H1 (cell line): ENCODE results near the gene MARS1. TPM values are rescaled to one million over a fixed set of nuclear protein-coding genes. Genes with fewer than 3 reads are reported as not detected.
A peak's percentile ranks its signal among the peaks of the same experiment; 100 is the strongest.

Experiments used
- CTCF ChIA-PET: fragments of 300-600 bp; sonication (Branson Sonifier 250); formaldehyde crosslinking; loops from one replicate; lab custom pipeline; 2021; ENCODE audit not compliant: partially characterized antibody; lab: Charles Lee
- POLR2A ChIA-PET: fragments of 300-600 bp; sonication (Branson Sonifier 250); formaldehyde crosslinking; loops from one replicate; lab custom pipeline; 2021; ENCODE audit warnings: inconsistent platforms; ENCODE audit not compliant: partially characterized antibody; lab: Charles Lee
- DNase-seq, 2 experiments: peaks; one replicate each; pipeline versions ENCODE4 v3.0.0 to v3.0.0-alpha.2; 2010 to 2022; ENCODE audit warnings: low spot score in 2 of 2, low read depth in 1 of 2, mixed read lengths in 1 of 2
- FAIRE-seq: peaks from 2 replicates; lab custom pipeline; 2011; peaks lifted over from hg19 to GRCh38; lab: Jason Lieb, UNC
- H2AFZ ChIP-seq: 2 replicates; pipeline ENCODE4 v1.8.1; 2012; ENCODE audit warnings: low read length, inconsistent platforms
- H2AK5ac ChIP-seq: 2 replicates; pipeline ENCODE4 v1.6.1; 2013; ENCODE audit warnings: low read depth, low read length
- H2BK120ac ChIP-seq: replicated peaks from 2 replicates; pipeline ENCODE3; 2013; ENCODE audit warnings: low read depth, low read length, inconsistent platforms
- H2BK12ac ChIP-seq: 2 replicates; pipeline ENCODE4 v1.6.1; 2013; ENCODE audit warnings: low read depth, low read length
- H2BK15ac ChIP-seq: 2 replicates; pipeline ENCODE4 v1.6.1; 2013; ENCODE audit warnings: low read length
- H2BK20ac ChIP-seq: 2 replicates; pipeline ENCODE4 v1.6.1; 2013; ENCODE audit warnings: low read length
- H2BK5ac ChIP-seq: 2 replicates; pipeline ENCODE4 v1.6.1; 2013; ENCODE audit warnings: low read depth, low read length
- H3K14ac ChIP-seq: 2 replicates; pipeline ENCODE4 v1.6.1; 2013; ENCODE audit warnings: inconsistent platforms; ENCODE audit not compliant: insufficient read length
- H3K18ac ChIP-seq: 2 replicates; pipeline ENCODE4 v1.6.1; 2013; ENCODE audit warnings: low read length; ENCODE audit errors: extremely low read depth
- H3K23ac ChIP-seq: 2 replicates; pipeline ENCODE4 v1.6.1; 2013; ENCODE audit warnings: inconsistent platforms; ENCODE audit not compliant: insufficient read length
- H3K23me2 ChIP-seq: 2 replicates; pipeline ENCODE4 v1.6.1; 2013; ENCODE audit warnings: low read depth, low read length
- H3K27ac ChIP-seq: 2 replicates; pipeline ENCODE4 v1.6.1; 2011; ENCODE audit warnings: low read depth, low read length, inconsistent platforms
- H3K27me3 ChIP-seq, 4 experiments: replicated peaks in 1 of 4; 1 replicate in 1 of 4; 2 replicates in 3 of 4; pipeline versions ENCODE4 v1.6.1 to v1.8.1; 2011 to 2013; ENCODE audit warnings: low read length in 3 of 4, mild to moderate bottlenecking in 3 of 4, inconsistent platforms in 2 of 4, mixed read lengths in 2 of 4, moderate library complexity in 1 of 4; ENCODE audit not compliant: control insufficient read depth in 3 of 4, insufficient read depth in 3 of 4; ENCODE audit errors: extremely low read depth in 1 of 4
- H3K36me3 ChIP-seq, 4 experiments: 2 replicates each; pipeline versions ENCODE4 v1.6.1 to v1.8.1; 2011 to 2013; ENCODE audit warnings: mild to moderate bottlenecking in 4 of 4, low read length in 3 of 4, moderate library complexity in 2 of 4, control low read depth in 1 of 4, inconsistent platforms in 1 of 4; ENCODE audit not compliant: insufficient read depth in 4 of 4, control insufficient read depth in 2 of 4
- H3K4ac ChIP-seq: replicated peaks from 2 replicates; pipeline ENCODE3; 2013; ENCODE audit warnings: low read length, low read depth, mixed read lengths, inconsistent platforms; ENCODE audit not compliant: insufficient read length
- H3K4me1 ChIP-seq, 4 experiments: replicated peaks in 1 of 4; 1 replicate in 1 of 4; 2 replicates in 3 of 4; pipeline versions ENCODE4 v1.6.1 to v1.8.1; 2011 to 2013; ENCODE audit warnings: low read length in 3 of 4, inconsistent platforms in 2 of 4, mixed read lengths in 1 of 4; ENCODE audit not compliant: insufficient read depth in 4 of 4, control insufficient read depth in 3 of 4
- H3K4me2 ChIP-seq, 2 experiments: 2 replicates each; pipeline versions ENCODE4 v1.6.1 to v1.8.1; 2011 to 2013; ENCODE audit warnings: low read depth in 2 of 2, low read length in 2 of 2, control low read depth in 1 of 2, inconsistent platforms in 1 of 2, mild to moderate bottlenecking in 1 of 2; ENCODE audit not compliant: insufficient read depth in 1 of 2
- H3K4me3 ChIP-seq, 4 experiments: fragments of 200-600, 300-600 bp in 1 of 4; sonication (generic), shearing (Covaris generic), sonication (Bioruptor Twin) in 1 of 4; 2 replicates each; pipeline versions ENCODE4 v1.5.1 to v1.8.1; 2011 to 2016; ENCODE audit warnings: low read length in 4 of 4, low read depth in 3 of 4, control low read depth in 2 of 4, inconsistent platforms in 2 of 4, mild to moderate bottlenecking in 2 of 4, mixed read lengths in 1 of 4, moderate library complexity in 1 of 4; ENCODE audit not compliant: insufficient read depth in 2 of 4; ENCODE audit errors: extremely low read depth in 1 of 4
- H3K56ac ChIP-seq: replicated peaks from 2 replicates; pipeline ENCODE3; 2013; ENCODE audit warnings: low read depth, mild to moderate bottlenecking, mixed read lengths, low read length, inconsistent platforms; ENCODE audit not compliant: insufficient read length
- H3K79me1 ChIP-seq: 2 replicates; pipeline ENCODE4 v1.6.1; 2013; ENCODE audit warnings: low read depth, low read length, control low read depth
- H3K79me2 ChIP-seq, 2 experiments: 2 replicates each; pipeline versions ENCODE4 v1.6.1 to v1.8.1; 2012 to 2013; ENCODE audit warnings: low read length in 2 of 2, mild to moderate bottlenecking in 2 of 2, inconsistent platforms in 1 of 2; ENCODE audit not compliant: insufficient read depth in 2 of 2, control insufficient read depth in 1 of 2
- H3K9ac ChIP-seq, 4 experiments: replicated peaks in 1 of 4; 1 replicate in 1 of 4; 2 replicates in 3 of 4; pipeline versions ENCODE4 v1.6.1 to v1.8.1; 2011 to 2013; ENCODE audit warnings: low read depth in 3 of 4, low read length in 3 of 4, control low read depth in 2 of 4, mild to moderate bottlenecking in 2 of 4, moderate library complexity in 2 of 4, inconsistent platforms in 1 of 4; ENCODE audit errors: extremely low read depth in 1 of 4
- H3K9me3 ChIP-seq, 2 experiments: 2 replicates each; pipeline versions ENCODE4 v1.6.1 to v1.8.1; 2012 to 2013; ENCODE audit warnings: mild to moderate bottlenecking in 2 of 2, moderate library complexity in 2 of 2, control low read depth in 1 of 2, inconsistent platforms in 1 of 2, low read depth in 1 of 2, low read length in 1 of 2, mixed read lengths in 1 of 2; ENCODE audit not compliant: insufficient read depth in 2 of 2
- H4K20me1 ChIP-seq, 2 experiments: replicated peaks in 1 of 2; 2 replicates each; pipeline versions ENCODE3 to v1.8.1; 2011 to 2013; ENCODE audit warnings: inconsistent platforms in 2 of 2, low read length in 2 of 2, mild to moderate bottlenecking in 1 of 2; ENCODE audit not compliant: insufficient read depth in 2 of 2, control insufficient read depth in 1 of 2
- H4K5ac ChIP-seq: 2 replicates; pipeline ENCODE4 v1.6.1; 2013; ENCODE audit warnings: low read length, low read depth, mixed read lengths, inconsistent platforms; ENCODE audit not compliant: insufficient read length
- H4K8ac ChIP-seq: 2 replicates; pipeline ENCODE4 v1.8.0; 2013; ENCODE audit warnings: mild to moderate bottlenecking, moderate library complexity, low read length, inconsistent platforms; ENCODE audit not compliant: insufficient read depth; ENCODE audit errors: extremely low read depth
- H4K91ac ChIP-seq: replicated peaks from 2 replicates; pipeline ENCODE3; 2013; ENCODE audit warnings: low read length, mixed read lengths, inconsistent platforms; ENCODE audit not compliant: insufficient read length
- GTF2F1 ChIP-seq: IDR thresholded peaks from 2 replicates; pipeline ENCODE4 v1.6.1; 2012; ENCODE audit warnings: low read depth, low read length, improper control_type of control experiment, borderline replicate concordance
- JUND ChIP-seq: IDR thresholded peaks from 2 replicates; pipeline ENCODE4 v1.6.1; 2011; ENCODE audit warnings: mild to moderate bottlenecking, improper control_type of control experiment, low read length
- KDM1A ChIP-seq: fragments of 200-600, 300-600 bp; sonication (generic); IDR thresholded peaks from 2 replicates; pipeline ENCODE4 v1.7.1; 2016; ENCODE audit warnings: mild to moderate bottlenecking, low read length, borderline replicate concordance
- KDM4A ChIP-seq: IDR thresholded peaks from one replicate; pipeline ENCODE4 v1.7.1; 2012; ENCODE audit warnings: low read depth, mild to moderate bottlenecking, moderate library complexity, low read length, inconsistent platforms; ENCODE audit not compliant: severe bottlenecking
- TCF12 ChIP-seq: IDR thresholded peaks from 2 replicates; pipeline ENCODE4 v1.6.1; 2011; ENCODE audit warnings: low read depth, mild to moderate bottlenecking, low read length
- WGBS, 2 experiments: shearing (Covaris generic) in 1 of 2; methylation state at CpG; one replicate each; pipeline versions ENCODE4 v1.1.6 to v1.1.7; 2013 to 2015; ENCODE audit warnings: low lambda C conversion rate in 2 of 2, mixed read lengths in 2 of 2, inconsistent platforms in 1 of 2, low coverage in 1 of 2, missing lambda C conversion rate in 1 of 2; ENCODE audit not compliant: insufficient replicate concordance in 2 of 2, insufficient coverage in 1 of 2, insufficient read length in 1 of 2; ENCODE audit errors: extremely low coverage in 1 of 2, missing lambda C conversion rate in 1 of 2; 5-methylcytosine and 5-hydroxymethylcytosine counted together
- polyA plus RNA-seq, 7 experiments: library from polyadenylated mRNA; depleted of rRNA in 3 of 7; stranded (reverse) in 5 of 7; unstranded in 2 of 7; fragments of >200 nt in 5 of 7; fragments of 200-250 nt in 2 of 7; gene quantifications; 1 replicate in 5 of 7; 2 replicates in 1 of 7; 4 replicates in 1 of 7; pipeline versions ENCODE4 v1.2.1 to v1.2.3, GENCODE V29; 2011 to 2013; ENCODE audit warnings: missing spikeins in 2 of 7, mixed read lengths in 2 of 7
- total RNA-seq: library from RNA; stranded (reverse); fragmentation: NEBNext Ultra II Directional; extraction: Animal tissue kit (Norgen Biotek cat#: 25700); gene quantifications from 2 replicates; pipeline ENCODE4 v1.2.1, GENCODE V29; 2021

The MARS1 gene
- total and polyA plus RNA-seq, 2 of the 8 experiments (the other 6 are each of a cell fraction or from before 2014, with no cell fraction given), result 194 to 407 TPM

DNA sequence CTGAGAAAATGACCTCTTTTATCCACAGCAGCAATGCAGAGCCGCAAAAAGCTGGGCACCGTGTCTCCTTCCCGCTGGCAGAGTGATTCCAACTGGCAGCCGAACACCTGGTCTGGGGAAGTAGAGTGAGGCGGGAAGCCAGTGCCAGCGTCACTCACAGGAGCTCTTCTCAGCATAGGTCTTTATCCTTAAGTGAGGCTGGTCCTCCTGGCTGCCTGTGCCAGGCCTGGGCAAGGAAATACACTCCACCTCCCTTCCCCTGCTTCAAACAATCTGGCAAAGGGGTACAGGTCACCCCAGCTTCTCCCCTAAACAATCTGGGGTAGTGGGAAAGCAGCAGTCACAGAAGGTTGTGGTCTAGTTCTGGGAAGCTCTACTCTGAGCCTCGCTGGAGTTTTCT, 13.0 kb upstream of the MARS1 start:
- Histone ChIP-seq H2AK5ac (no peak overlapping the region), H3K9ac (no peak overlapping the region), H3K14ac (no peak overlapping the region), H4K91ac (no peak overlapping the region), H3K27me3 (peaks cover 20 to 49% (median 42%) of the 10 kb centered on the region in 4 experiments), H3K18ac (peak overlapping the region; percentile 91), H3K79me1 (no peaks in the 10 kb centered on the region), H3K4me2 (peak overlapping the region; percentile 88 to 97), H3K23ac (no peak overlapping the region), H3K4me1 (peaks cover 0 to 25% (median 11%) of the 10 kb centered on the region in 4 experiments; a peak in 6 of 7 replicates), H2BK5ac (no peak overlapping the region), H3K56ac (no peak overlapping the region), H4K8ac (no peak overlapping the region), H3K4ac (peak overlapping the region; percentile 70), H2BK20ac (no peak overlapping the region), H2BK12ac (no peak overlapping the region), H3K4me3 (peak overlapping the region in 3 of 4 experiments; percentile 11 to 59 (median 22); a peak in 5 of 8 replicates)
- POLR2A ChIA-PET, result interaction anchor here (0.8 to 1.8 kb wide), 4 partner anchors 52 to 243 kb away, joined by 3 to 4 read pairs (median 4); no protein-coding TSS in a partner anchor
- FAIRE-seq, result no peak
- WGBS, 2 experiments, result 75% methylated on average over 7 of the region's 7 CpGs; no CpG with 5 or more reads in 1 of the 2 experiments
- TF ChIP-seq TCF12 (no peak), KDM1A (no peak), JUND (no peak), GTF2F1 (no peak), KDM4A (no peak)
- TF ChIP-seq, all 59 proteins: peak for 0
- Histone ChIP-seq H3K79me2 (no peaks in the 10 kb centered on the region), H3K23me2 (peaks cover 8% of the 10 kb centered on the region; the same call in 1 of the 2 replicates), H4K5ac (no peak overlapping the region), H3K36me3 (no peaks in the 10 kb centered on the region; a peak in 2 of 8 replicates), H2BK15ac (no peak overlapping the region; the same call in 1 of the 2 replicates), H2AFZ (peak overlapping the region; percentile 65; the same call in 1 of the 2 replicates), H2BK120ac (no peak overlapping the region), H3K9me3 (no peaks in the 10 kb centered on the region), H4K20me1 (peaks cover 0 to 4% of the 10 kb centered on the region in 2 experiments), H3K27ac (no peak overlapping the region)
- CTCF ChIA-PET, result interaction anchor here (0.6 to 25.1 kb wide), 12 partner anchors 12 to 264 kb away, joined by 3 to 441 read pairs (median 3); partner anchors contain the start of genes GLI1, INHBE, MARS1 and STAC3
- DNase-seq, result no peak
